Stimulated activated CD4-positive, alpha-beta T cell treated with anti-CD3 and anti-CD28 coated beads, Interleukin-12 subunit alpha, Interleukin-12 subunit beta, amount 100 ng/mL, for 48 hours (primary cell): ENCODE data around the gene CC2D1A.
"Not testable (repeated sequence)": the region's sequence is repeated elsewhere in the genome, so short reads cannot be mapped to it uniquely, and the experiment has no call there.

ENCODE experiments used
- DNase-seq, 3 donors: peaks; one replicate each; pipeline ENCODE4 v3.0.0-alpha.2; 2020; ENCODE audit warnings: low read depth in 2 of 3, low spot score in 1 of 3

Gene CC2D1A

GRCh38 chr19:13906521-13906904 lies 512 bp downstream of the CC2D1A start:
- DNase-seq = no peak

- DNase-seq = no peak
These were observed 909 bp downstream of the CC2D1A start for GRCh38 chr19:13906910-13907309.

- no peak for DNase-seq
These were observed 2.7 kb downstream of the CC2D1A start for GRCh38 chr19:13908674-13909073.

- DNase-seq = no peak
These were observed 3.4 kb downstream of the CC2D1A start for GRCh38 chr19:13909430-13909829.

GRCh38 chr19:13913352-13913751 lies 7.4 kb downstream of the CC2D1A start:
- DNase-seq = no peak

GRCh38 chr19:13914777-13915176 lies 8.8 kb downstream of the CC2D1A start:
- no peak for DNase-seq

- DNase-seq = no peak
These were observed 11.9 kb downstream of the CC2D1A start for GRCh38 chr19:13917888-13918406.

GRCh38 chr19:13918726-13919411 lies 12.9 kb downstream of the CC2D1A start:
- no peak for DNase-seq

- no peak for DNase-seq
These were observed 14.5 kb downstream of the CC2D1A start for GRCh38 chr19:13920524-13920923.

- peak in 1 of 3 donors; percentile 20 for DNase-seq
These were observed 15.1 kb downstream of the CC2D1A start for GRCh38 chr19:13920940-13921747.

GRCh38 chr19:13922118-13922517 lies 16.1 kb downstream of the CC2D1A start:
- not testable (repeated sequence) for DNase-seq

GRCh38 chr19:13923194-13923987 lies 17.4 kb downstream of the CC2D1A start:
- DNase-seq = no peak

- DNase-seq = no peak
These were observed 20.0 kb downstream of the CC2D1A start for GRCh38 chr19:13926010-13926409.

GRCh38 chr19:13926715-13927114 lies 20.7 kb downstream of the CC2D1A start:
- no peak for DNase-seq

GRCh38 chr19:13929340-13929739 lies 23.3 kb downstream of the CC2D1A start:
- DNase-seq = no peak

GRCh38 chr19:13929956-13930355 lies 24.0 kb downstream of the CC2D1A start:
- no peak for DNase-seq

- no peak for DNase-seq
These were observed 24.4 kb downstream of the CC2D1A start for GRCh38 chr19:13930402-13930801.

- DNase-seq = no peak
These were observed 25.6 kb downstream of the CC2D1A start for GRCh38 chr19:13931391-13932148.

GRCh38 chr19:13932149-13932637 lies 26.2 kb downstream of the CC2D1A start:
- DNase-seq = no peak

GRCh38 chr19:13932911-13933393 lies 27.0 kb downstream of the CC2D1A start:
- no peak for DNase-seq

- DNase-seq = no peak
These were observed 28.7 kb downstream of the CC2D1A start for GRCh38 chr19:13934785-13935109.
